ENCODE data around the gene YPEL3. TPM values are rescaled to one million over a fixed set of nuclear protein-coding genes. Genes with fewer than 3 reads are reported as not detected.

YPEL3 gene
- total and polyA plus RNA-seq, 2 of the 8 experiments (the other 6 are each of a cell fraction or from before 2014, with no cell fraction given), result 40.3 to 53.3 TPM

GRCh38 chr16:30113031-30113710, 17.2 kb upstream of the YPEL3 start, which contains the start of gene GDPD3:
Gene GDPD3 (minus strand): TSS chr16:30113537. CDS start chr16:30113478, 59 bp downstream.
- Histone ChIP-seq H3K23ac (ENCODE audit: insufficient read length) (no peak within 1 kb of the TSS), H3K4me2 (ENCODE audit: insufficient read depth in 1 of 2, low read depth in 2 of 2, low read length in 2 of 2) (peak within 1 kb of the TSS in 1 of 2 experiments; percentile 50; a peak in 2 of 4 replicates), H2BK120ac (replicated peaks; ENCODE audit: low read depth, low read length) (no peak within 1 kb of the TSS), H4K91ac (replicated peaks; ENCODE audit: insufficient read length, low read length) (peak within 1 kb of the TSS; percentile 22), H4K5ac (ENCODE audit: insufficient read length, low read depth, low read length) (no peak within 1 kb of the TSS), H2BK20ac (ENCODE audit: low read length) (0 out of 2 replicates have a peak within 1 kb of the TSS, but pooled peaks have one; percentile 48), H2BK15ac (ENCODE audit: low read length) (0 out of 2 replicates have a peak within 1 kb of the TSS, but pooled peaks have one; percentile 29), H3K56ac (replicated peaks; ENCODE audit: insufficient read length, low read depth, low read length) (no peak within 1 kb of the TSS), H2AFZ (ENCODE audit: low read length) (no peak within 1 kb of the TSS), H4K20me1 (replicated peaks in 1 of 2; ENCODE audit: control insufficient read depth in 1 of 2, insufficient read depth in 2 of 2, low read length in 2 of 2) (peaks cover 2 to 6% of the 10 kb centered on the region in 2 experiments), H3K79me1 (ENCODE audit: low read depth, low read length) (no peaks in the 10 kb centered on the region), H4K8ac (ENCODE audit: extremely low read depth, insufficient read depth, low read length) (peak within 1 kb of the TSS; percentile 14; the same call in 1 of the 2 replicates), H3K14ac (ENCODE audit: insufficient read length) (no peak within 1 kb of the TSS), H2BK5ac (ENCODE audit: low read depth, low read length) (peak within 1 kb of the TSS; percentile 12; the same call in 1 of the 2 replicates), H3K79me2 (ENCODE audit: control insufficient read depth in 1 of 2, insufficient read depth in 2 of 2, low read length in 2 of 2) (no peaks in the 10 kb centered on the region), H3K4ac (replicated peaks; ENCODE audit: insufficient read length, low read depth, low read length) (no peak within 1 kb of the TSS), H3K4me1 (replicated peaks in 1 of 4; ENCODE audit: control insufficient read depth in 3 of 4, insufficient read depth in 4 of 4, low read length in 3 of 4) (peaks cover 0 to 12% (median 6%) of the 10 kb centered on the region in 4 experiments; a peak in 5 of 7 replicates), H3K27ac (ENCODE audit: low read depth, low read length) (no peak within 1 kb of the TSS), H3K36me3 (ENCODE audit: control insufficient read depth in 2 of 4, insufficient read depth in 4 of 4, low read length in 3 of 4) (0 out of 8 replicates have a peak, but pooled peaks cover 0 to under 1% (median 0%) of the 10 kb centered on the region in 4 experiments), H3K18ac (ENCODE audit: extremely low read depth, low read length) (no peak within 1 kb of the TSS), H2BK12ac (ENCODE audit: low read depth, low read length) (no peak within 1 kb of the TSS; the same call in 1 of the 2 replicates), H3K4me3 (ENCODE audit: extremely low read depth in 1 of 4, insufficient read depth in 2 of 4, low read depth in 3 of 4, low read length in 4 of 4) (peak within 1 kb of the TSS in 1 of 4 experiments; percentile 24; a peak in 2 of 8 replicates), H2AK5ac (ENCODE audit: low read depth, low read length) (no peak within 1 kb of the TSS), H3K27me3 (replicated peaks in 1 of 4; ENCODE audit: control insufficient read depth in 3 of 4, extremely low read depth in 1 of 4, insufficient read depth in 3 of 4, low read length in 3 of 4) (no peaks in the 10 kb centered on the region), H3K23me2 (ENCODE audit: low read depth, low read length) (no peaks in the 10 kb centered on the region), H3K9me3 (ENCODE audit: insufficient read depth in 2 of 2, low read depth in 1 of 2, low read length in 1 of 2) (no peaks in the 10 kb centered on the region), H3K9ac (replicated peaks in 1 of 4; ENCODE audit: extremely low read depth in 1 of 4, low read depth in 3 of 4, low read length in 3 of 4) (peak within 1 kb of the TSS in 1 of 4 experiments; percentile 10; a peak in 3 of 7 replicates)
- 85% methylated on average over 19 of the region's 20 CpGs; no CpG with 5 or more reads in 1 of the 2 experiments for WGBS, 2 experiments (ENCODE audit: extremely low coverage in 1 of 2, insufficient coverage in 1 of 2, insufficient read length in 1 of 2, insufficient replicate concordance in 2 of 2, low coverage in 1 of 2, low lambda C conversion rate in 2 of 2, missing lambda C conversion rate in 1 of 2)
- ChIA-PET CTCF (ENCODE audit: partially characterized antibody) (interaction anchor here (0.6 to 6.7 kb wide), 19 partner anchors 8 to 523 kb away, joined by 3 to 90 read pairs (median 7); partner anchors contain the start of genes ALDOA, MAPK3 and TBX6), POLR2A (ENCODE audit: partially characterized antibody) (interaction anchor here (0.9 to 16.3 kb wide), 5 partner anchors 9 to 434 kb away, joined by 4 to 169 read pairs (median 5); partner anchors contain the start of genes TBX6 and YPEL3)
- no peak for FAIRE-seq
- peak in 1 of 2 experiments; percentile 55 for DNase-seq (ENCODE audit: low read depth in 1 of 2, low spot score in 2 of 2)
- TF ChIP-seq SIN3A (conservative IDR thresholded peaks at IDR 0.05 in 1 of 2, IDR thresholded peaks at IDR 0.05 in 1 of 2; ENCODE audit: low read depth in 1 of 2, low read length in 2 of 2), result no peak
- TF ChIP-seq POLR2A (IDR thresholded peaks at IDR 0.05; ENCODE audit: control extremely low read depth in 1 of 2, low read depth in 2 of 2, low read length in 2 of 2), result peak in 1 of 2 experiments; percentile 22; a peak in 1 of 3 replicates
- peak; percentile 22 for TF ChIP-seq POLR2AphosphoS5 (IDR thresholded peaks at IDR 0.05; ENCODE audit: low read depth, low read length)
- TF ChIP-seq KDM1A (IDR thresholded peaks at IDR 0.05; ENCODE audit: borderline replicate concordance, low read length), result 0 out of 2 replicates have a peak, but pooled peaks have one; percentile 91
